WTC11 (cell line): Measurements from ENCODE around the gene ANXA6. TPM values are rescaled to one million over a fixed set of nuclear protein-coding genes. Genes with fewer than 3 reads are reported as not detected.
A peak's percentile ranks its signal among the peaks of the same experiment; 100 is the strongest.

Experiments
- ATAC-seq: fragments of 200-7000 bp; cut with Tn5 transposase; 2 replicates; pipeline ENCODE4 v1.10.0; 2021; ENCODE audit warnings: mild to moderate bottlenecking, moderate library complexity
- CTCF ChIA-PET: fragments of 300-600 bp; sonication (Branson Sonifier 250); formaldehyde crosslinking; loops from one replicate; lab custom pipeline; 2021; ENCODE audit warnings: antibody characterized with exemption; lab: Charles Lee
- POLR2A ChIA-PET: fragments of 350-600 bp; sonication (Branson Sonifier 250); formaldehyde crosslinking; loops from one replicate; lab custom pipeline; 2021; ENCODE audit warnings: antibody characterized with exemption; lab: Charles Lee
- DNase-seq: peaks from one replicate; pipeline ENCODE4 v3.0.0; 2021; ENCODE audit warnings: low spot score
- H3K27ac Mint-ChIP-seq: 2 replicates; pipeline ENCODE4 v1.8.0; 2021; ENCODE audit warnings: mixed read lengths
- H3K27me3 Mint-ChIP-seq: 2 replicates; pipeline ENCODE4 v1.8.0; 2021; ENCODE audit warnings: low read depth, mild to moderate bottlenecking, moderate library complexity, mixed read lengths
- H3K36me3 Mint-ChIP-seq: 2 replicates; pipeline ENCODE4 v1.8.0; 2021; ENCODE audit warnings: mixed read lengths
- H3K4me1 Mint-ChIP-seq: 2 replicates; pipeline ENCODE4 v1.8.0; 2022; ENCODE audit warnings: mixed read lengths
- H3K4me3 Mint-ChIP-seq: 2 replicates; pipeline ENCODE4 v1.8.0; 2021; ENCODE audit warnings: mild to moderate bottlenecking, moderate library complexity, mixed read lengths
- H3K9me3 Mint-ChIP-seq: 2 replicates; pipeline ENCODE4 v1.8.0; 2021; ENCODE audit warnings: mixed read lengths
- MLX ChIP-seq: sonication (generic); formaldehyde crosslinking; IDR thresholded peaks from 2 replicates; pipeline ENCODE4 v1.8.1; 2023; ENCODE audit warnings: mild to moderate bottlenecking, missing genetic modification reagents, moderate library complexity
- MYBL2 ChIP-seq: sonication (generic); formaldehyde crosslinking; IDR thresholded peaks from 2 replicates; pipeline ENCODE4 v1.8.1; 2023; ENCODE audit warnings: mild to moderate bottlenecking, moderate library complexity, missing genetic modification reagents
- NFATC4 ChIP-seq: fragments of 250-450 bp; sonication (Bioruptor Pico); IDR thresholded peaks from 2 replicates; pipeline ENCODE4 v1.9.0; 2021; ENCODE audit warnings: mild to moderate bottlenecking
- NFYB ChIP-seq: sonication (generic); formaldehyde crosslinking; conservative IDR thresholded peaks from 2 replicates; pipeline ENCODE4 v1.8.0; 2022; ENCODE audit warnings: low read depth, missing genetic modification reagents
- RORB ChIP-seq: fragments of 250-450 bp; sonication (Bioruptor Pico); IDR thresholded peaks from 2 replicates; pipeline ENCODE4 v1.9.0; 2021; ENCODE audit warnings: mild to moderate bottlenecking
- TEAD1 ChIP-seq: sonication (generic); formaldehyde crosslinking; IDR thresholded peaks from 2 replicates; pipeline ENCODE4 v1.8.0; 2022; ENCODE audit warnings: mild to moderate bottlenecking, missing genetic modification reagents
- TEAD4 ChIP-seq: sonication (generic); formaldehyde crosslinking; IDR thresholded peaks from 2 replicates; pipeline ENCODE4 v1.8.0; 2022; ENCODE audit warnings: mild to moderate bottlenecking, missing genetic modification reagents
- USF1 ChIP-seq: sonication (generic); formaldehyde crosslinking; IDR thresholded peaks from 2 replicates; pipeline ENCODE4 v1.8.0; 2022; ENCODE audit warnings: mild to moderate bottlenecking, missing genetic modification reagents
- ZBTB21 ChIP-seq: sonication (generic); formaldehyde crosslinking; IDR thresholded peaks from 2 replicates; pipeline ENCODE4 v1.8.1; 2023; ENCODE audit warnings: mild to moderate bottlenecking, missing genetic modification reagents, borderline replicate concordance
- ZNF317 ChIP-seq: sonication (generic); formaldehyde crosslinking; IDR thresholded peaks from 2 replicates; pipeline ENCODE4 v1.8.1; 2023; ENCODE audit warnings: low read depth, mild to moderate bottlenecking, moderate library complexity, missing genetic modification reagents, borderline replicate concordance
- ZNF396 ChIP-seq: fragments of 250-450 bp; sonication (Bioruptor Pico); IDR thresholded peaks from 2 replicates; pipeline ENCODE4 v1.8.0; 2021; ENCODE audit warnings: mild to moderate bottlenecking, moderate library complexity, borderline replicate concordance
- ZNF416 ChIP-seq: fragments of 250-450 bp; sonication (Bioruptor Pico); IDR thresholded peaks from 2 replicates; pipeline ENCODE4 v1.9.0; 2021; ENCODE audit warnings: mild to moderate bottlenecking, inconsistent platforms
- ZNF425 ChIP-seq: fragments of 250-450 bp; sonication (Bioruptor Pico); conservative IDR thresholded peaks from 2 replicates; pipeline ENCODE4 v1.9.0; 2021; ENCODE audit warnings: mild to moderate bottlenecking
- total RNA-seq: library from RNA; stranded (reverse); gene quantifications from 3 replicates; pipeline ENCODE4 v1.2.3, GENCODE V29; 2021
- TF ChIP-seq, protein P1 (sequence below): fragments of 250-450 bp; sonication (Bioruptor Pico); IDR thresholded peaks from 2 replicates; pipeline ENCODE4 v1.8.0; 2021; ENCODE audit warnings: mild to moderate bottlenecking
- TF ChIP-seq, protein P2 (sequence below): sonication (generic); formaldehyde crosslinking; IDR thresholded peaks from 2 replicates; pipeline ENCODE4 v1.8.0; 2022; ENCODE audit warnings: mild to moderate bottlenecking, missing genetic modification reagents
- TF ChIP-seq, protein P3 (sequence below): sonication (generic); formaldehyde crosslinking; IDR thresholded peaks from 2 replicates; pipeline ENCODE4 v1.8.0; 2023; ENCODE audit warnings: missing genetic modification reagents, mild to moderate bottlenecking, borderline replicate concordance

ANXA6 gene
- total RNA-seq, 1 experiment from 2014 or later = 92.8 TPM

- TF ChIP-seq USF1 (no peak), NFATC4 (CRISPR knock-in tag) (no peak), TEAD1 (CRISPR knock-in tag) (no peak), ZNF416 (CRISPR knock-in tag) (no peak)
Observed at GRCh38 chr5:151143645-151144044, 13.9 kb downstream of the ANXA6 start (continued).

DNA sequence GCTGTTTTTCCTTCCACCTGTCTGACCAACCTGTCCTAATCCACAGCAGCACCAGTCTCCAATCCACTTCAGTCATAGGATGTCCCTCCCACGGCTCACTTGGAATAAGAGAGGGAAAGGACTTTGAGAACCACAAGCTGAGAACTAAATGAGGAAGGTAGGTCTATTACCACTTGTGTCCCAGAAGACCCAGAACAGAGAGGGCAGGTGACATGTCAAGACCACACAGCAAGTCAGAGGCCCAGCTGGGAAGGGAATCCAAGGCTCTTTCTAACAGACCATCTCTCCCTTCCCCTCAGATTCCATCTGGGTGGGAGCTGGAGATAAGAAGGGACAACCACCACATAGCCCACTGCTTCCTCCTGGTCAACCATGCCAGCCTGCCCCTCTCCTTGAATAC, 14.6 kb downstream of the ANXA6 start:
- Mint-ChIP-seq H3K27ac (no peak overlapping the region), H3K36me3 (peaks cover 8% of the 10 kb centered on the region), H3K27me3 (no peaks in the 10 kb centered on the region), H3K4me3 (no peak overlapping the region), H3K4me1 (peaks cover 18% of the 10 kb centered on the region), H3K9me3 (no peaks in the 10 kb centered on the region)
- no peak for ATAC-seq
- POLR2A ChIA-PET = interaction anchor here (1.1 kb wide), 1 partner anchor 41 kb away, joined by 3 read pairs; no protein-coding TSS in a partner anchor
- TF ChIP-seq NFYB (CRISPR knock-in tag) = no peak
- TF ChIP-seq MLX (CRISPR knock-in tag) = no peak
- TF ChIP-seq ZNF317 (CRISPR knock-in tag) = no peak
- CTCF ChIA-PET = interaction anchor here (1.2 to 5.2 kb wide), 5 partner anchors 17 to 96 kb away, joined by 5 to 51 read pairs (median 16); no protein-coding TSS in a partner anchor
- DNase-seq = no peak

- Mint-ChIP-seq H3K27me3 (no peaks in the 10 kb centered on the region), H3K4me3 (no peak overlapping the region; the same call in 1 of the 2 replicates), H3K27ac (peak overlapping the region; percentile 93), H3K36me3 (peaks cover 14% of the 10 kb centered on the region), H3K9me3 (no peaks in the 10 kb centered on the region), H3K4me1 (peaks cover 18% of the 10 kb centered on the region)
- TF ChIP-seq TEAD1 (CRISPR knock-in tag) (no peak), ZNF396 (CRISPR knock-in tag) (no peak), ZBTB21 (CRISPR knock-in tag) (no peak), ZNF416 (CRISPR knock-in tag) (no peak), TEAD4 (CRISPR knock-in tag) (no peak)
- POLR2A ChIA-PET = interaction anchor here (1.8 kb wide), 1 partner anchor 16 kb away, joined by 7 read pairs; the partner anchor contains the start of gene ANXA6
- CTCF ChIA-PET = interaction anchor here (0.6 to 5.2 kb wide), 12 partner anchors 9 to 510 kb away, joined by 3 to 51 read pairs (median 8); partner anchors contain the start of genes ANXA6, CCDC69 and SLC36A1
- ATAC-seq (peak; percentile 85), DNase-seq (peak; percentile 60)
Observed at GRCh38 chr5:151141535-151141934, 16.0 kb downstream of the ANXA6 start.

DNA sequence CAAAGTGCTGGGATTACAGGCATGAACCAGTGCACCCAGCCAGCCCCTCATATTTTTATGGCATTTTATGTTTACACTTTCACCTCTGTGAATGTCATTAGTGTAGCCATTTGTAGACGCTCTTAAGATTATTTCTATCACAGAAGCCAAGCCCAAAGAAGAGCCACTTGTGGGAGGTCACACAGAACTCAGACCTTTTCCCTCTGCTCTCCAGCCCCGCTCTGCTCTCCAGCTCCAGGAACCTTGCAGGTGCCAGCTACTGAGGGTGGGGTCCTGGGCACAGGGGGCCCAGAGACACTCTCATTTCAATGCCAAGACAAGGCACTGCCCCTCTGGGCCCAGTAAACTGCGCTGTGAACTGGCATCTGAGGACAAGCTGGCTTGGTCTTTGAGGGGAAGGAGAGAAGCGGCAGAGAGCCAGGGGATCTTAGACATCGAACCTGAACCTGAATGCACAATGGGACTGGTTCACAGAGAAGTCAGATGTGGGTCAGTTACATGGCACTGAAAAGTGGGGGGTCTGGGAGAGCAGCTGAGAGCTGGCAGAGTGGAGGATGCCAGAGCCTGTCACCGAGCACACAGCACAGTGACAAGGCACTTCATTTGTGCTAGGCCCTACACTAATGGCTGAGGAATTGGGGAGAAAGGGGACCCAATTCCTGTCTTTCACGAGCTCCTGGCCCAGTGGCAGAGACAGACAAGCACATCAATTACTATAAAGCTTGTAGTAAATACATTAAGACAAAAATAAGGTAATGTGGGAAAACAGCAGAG, 16.7 kb downstream of the ANXA6 start:
- no peaks in the 10 kb centered on the region for H3K27me3 Mint-ChIP-seq
- H3K4me3 Mint-ChIP-seq = no peak overlapping the region
- DNase-seq (no peak), ATAC-seq (no peak)
- TF ChIP-seq ZNF425 (CRISPR knock-in tag) = no peak
- TF ChIP-seq, protein P1, sequence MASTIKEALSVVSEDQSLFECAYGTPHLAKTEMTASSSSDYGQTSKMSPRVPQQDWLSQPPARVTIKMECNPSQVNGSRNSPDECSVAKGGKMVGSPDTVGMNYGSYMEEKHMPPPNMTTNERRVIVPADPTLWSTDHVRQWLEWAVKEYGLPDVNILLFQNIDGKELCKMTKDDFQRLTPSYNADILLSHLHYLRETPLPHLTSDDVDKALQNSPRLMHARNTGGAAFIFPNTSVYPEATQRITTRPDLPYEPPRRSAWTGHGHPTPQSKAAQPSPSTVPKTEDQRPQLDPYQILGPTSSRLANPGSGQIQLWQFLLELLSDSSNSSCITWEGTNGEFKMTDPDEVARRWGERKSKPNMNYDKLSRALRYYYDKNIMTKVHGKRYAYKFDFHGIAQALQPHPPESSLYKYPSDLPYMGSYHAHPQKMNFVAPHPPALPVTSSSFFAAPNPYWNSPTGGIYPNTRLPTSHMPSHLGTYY (CRISPR knock-in tag) = no peak
- TF ChIP-seq, protein P2, sequence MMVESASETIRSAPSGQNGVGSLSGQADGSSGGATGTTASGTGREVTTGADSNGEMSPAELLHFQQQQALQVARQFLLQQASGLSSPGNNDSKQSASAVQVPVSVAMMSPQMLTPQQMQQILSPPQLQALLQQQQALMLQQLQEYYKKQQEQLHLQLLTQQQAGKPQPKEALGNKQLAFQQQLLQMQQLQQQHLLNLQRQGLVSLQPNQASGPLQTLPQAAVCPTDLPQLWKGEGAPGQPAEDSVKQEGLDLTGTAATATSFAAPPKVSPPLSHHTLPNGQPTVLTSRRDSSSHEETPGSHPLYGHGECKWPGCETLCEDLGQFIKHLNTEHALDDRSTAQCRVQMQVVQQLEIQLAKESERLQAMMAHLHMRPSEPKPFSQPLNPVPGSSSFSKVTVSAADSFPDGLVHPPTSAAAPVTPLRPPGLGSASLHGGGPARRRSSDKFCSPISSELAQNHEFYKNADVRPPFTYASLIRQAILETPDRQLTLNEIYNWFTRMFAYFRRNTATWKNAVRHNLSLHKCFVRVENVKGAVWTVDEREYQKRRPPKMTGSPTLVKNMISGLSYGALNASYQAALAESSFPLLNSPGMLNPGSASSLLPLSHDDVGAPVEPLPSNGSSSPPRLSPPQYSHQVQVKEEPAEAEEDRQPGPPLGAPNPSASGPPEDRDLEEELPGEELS (CRISPR knock-in tag) = no peak
- TF ChIP-seq, protein P3, sequence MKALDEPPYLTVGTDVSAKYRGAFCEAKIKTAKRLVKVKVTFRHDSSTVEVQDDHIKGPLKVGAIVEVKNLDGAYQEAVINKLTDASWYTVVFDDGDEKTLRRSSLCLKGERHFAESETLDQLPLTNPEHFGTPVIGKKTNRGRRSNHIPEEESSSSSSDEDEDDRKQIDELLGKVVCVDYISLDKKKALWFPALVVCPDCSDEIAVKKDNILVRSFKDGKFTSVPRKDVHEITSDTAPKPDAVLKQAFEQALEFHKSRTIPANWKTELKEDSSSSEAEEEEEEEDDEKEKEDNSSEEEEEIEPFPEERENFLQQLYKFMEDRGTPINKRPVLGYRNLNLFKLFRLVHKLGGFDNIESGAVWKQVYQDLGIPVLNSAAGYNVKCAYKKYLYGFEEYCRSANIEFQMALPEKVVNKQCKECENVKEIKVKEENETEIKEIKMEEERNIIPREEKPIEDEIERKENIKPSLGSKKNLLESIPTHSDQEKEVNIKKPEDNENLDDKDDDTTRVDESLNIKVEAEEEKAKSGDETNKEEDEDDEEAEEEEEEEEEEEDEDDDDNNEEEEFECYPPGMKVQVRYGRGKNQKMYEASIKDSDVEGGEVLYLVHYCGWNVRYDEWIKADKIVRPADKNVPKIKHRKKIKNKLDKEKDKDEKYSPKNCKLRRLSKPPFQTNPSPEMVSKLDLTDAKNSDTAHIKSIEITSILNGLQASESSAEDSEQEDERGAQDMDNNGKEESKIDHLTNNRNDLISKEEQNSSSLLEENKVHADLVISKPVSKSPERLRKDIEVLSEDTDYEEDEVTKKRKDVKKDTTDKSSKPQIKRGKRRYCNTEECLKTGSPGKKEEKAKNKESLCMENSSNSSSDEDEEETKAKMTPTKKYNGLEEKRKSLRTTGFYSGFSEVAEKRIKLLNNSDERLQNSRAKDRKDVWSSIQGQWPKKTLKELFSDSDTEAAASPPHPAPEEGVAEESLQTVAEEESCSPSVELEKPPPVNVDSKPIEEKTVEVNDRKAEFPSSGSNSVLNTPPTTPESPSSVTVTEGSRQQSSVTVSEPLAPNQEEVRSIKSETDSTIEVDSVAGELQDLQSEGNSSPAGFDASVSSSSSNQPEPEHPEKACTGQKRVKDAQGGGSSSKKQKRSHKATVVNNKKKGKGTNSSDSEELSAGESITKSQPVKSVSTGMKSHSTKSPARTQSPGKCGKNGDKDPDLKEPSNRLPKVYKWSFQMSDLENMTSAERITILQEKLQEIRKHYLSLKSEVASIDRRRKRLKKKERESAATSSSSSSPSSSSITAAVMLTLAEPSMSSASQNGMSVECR (CRISPR knock-in tag) = no peak
- TF ChIP-seq NFATC4 (CRISPR knock-in tag) = no peak
- no peak for TF ChIP-seq MYBL2 (CRISPR knock-in tag)
- no peak for TF ChIP-seq RORB
- peak overlapping the region; percentile 13; the same call in 1 of the 2 replicates for H3K27ac Mint-ChIP-seq
- ChIA-PET POLR2A (interaction anchor here (1.8 kb wide), 1 partner anchor 17 kb away, joined by 7 read pairs; the partner anchor contains the start of gene ANXA6), CTCF (interaction anchor here (1.1 to 5.2 kb wide), 10 partner anchors 10 to 511 kb away, joined by 3 to 51 read pairs (median 12); partner anchors contain the start of genes CCDC69 and SLC36A1)
- no peaks in the 10 kb centered on the region for H3K9me3 Mint-ChIP-seq
- H3K4me1 Mint-ChIP-seq = peaks cover 18% of the 10 kb centered on the region
- peaks cover 17% of the 10 kb centered on the region for H3K36me3 Mint-ChIP-seq
